Fibroblast of mammary gland (primary cell): ENCODE measurements around the gene NUP50.

Experiments
- DNase-seq: peaks from one replicate; pipeline ENCODE4 v3.0.0-alpha.2; 2010; ENCODE audit warnings: low read depth
- H3K4me3 ChIP-seq: 2 replicates; pipeline ENCODE4 v1.5.1; 2011; ENCODE audit warnings: low read depth, mild to moderate bottlenecking, low read length, moderate library complexity; ENCODE audit not compliant: control insufficient read depth
- CTCF ChIP-seq: conservative IDR thresholded peaks from 2 replicates; pipeline ENCODE4 v1.5.1; 2011; ENCODE audit warnings: low read depth, low read length, inconsistent platforms; ENCODE audit not compliant: control insufficient read depth, insufficient read depth

Gene NUP50

GRCh38 chr22:45155050-45155840 lies 8.5 kb upstream of the NUP50 start:
- H3K4me3 ChIP-seq: no peak overlapping the region
- no peak for TF ChIP-seq CTCF
- peak; percentile 76 for DNase-seq

GRCh38 chr22:45157907-45158306 lies 5.8 kb upstream of the NUP50 start:
- H3K4me3 ChIP-seq: no peak overlapping the region
- no peak for DNase-seq
- no peak for TF ChIP-seq CTCF

- TF ChIP-seq CTCF: peak; percentile 13
- no peak overlapping the region for H3K4me3 ChIP-seq
- DNase-seq: peak; percentile 31
These were observed 3.9 kb upstream of the NUP50 start for GRCh38 chr22:45159652-45160462.

GRCh38 chr22:45162531-45162930 lies 1.2 kb upstream of the NUP50 start:
- H3K4me3 ChIP-seq: peak overlapping the region; percentile 66
- no peak for DNase-seq
- TF ChIP-seq CTCF: no peak

GRCh38 chr22:45163099-45163450 lies 650 bp upstream of the NUP50 start:
- peak overlapping the region; percentile 66 for H3K4me3 ChIP-seq
- no peak for TF ChIP-seq CTCF
- DNase-seq: peak; percentile 53

GRCh38 chr22:45164270-45165088 lies 754 bp downstream of the NUP50 start:
- DNase-seq: peak; percentile 16
- TF ChIP-seq CTCF: no peak
- H3K4me3 ChIP-seq: peak overlapping the region; percentile 66
